SH-SY5Y (cell line): ENCODE measurements around the gene GLDC.

ENCODE experiments used
- GATA2 ChIP-seq: IDR thresholded peaks from 2 replicates; pipeline ENCODE4 v1.6.1; 2011; ENCODE audit warnings: mild to moderate bottlenecking, low read depth, low read length
- GATA3 ChIP-seq: IDR thresholded peaks from 2 replicates; pipeline ENCODE4 v1.6.1; 2011; ENCODE audit warnings: low read depth, mild to moderate bottlenecking, low read length, moderate library complexity

DNA sequence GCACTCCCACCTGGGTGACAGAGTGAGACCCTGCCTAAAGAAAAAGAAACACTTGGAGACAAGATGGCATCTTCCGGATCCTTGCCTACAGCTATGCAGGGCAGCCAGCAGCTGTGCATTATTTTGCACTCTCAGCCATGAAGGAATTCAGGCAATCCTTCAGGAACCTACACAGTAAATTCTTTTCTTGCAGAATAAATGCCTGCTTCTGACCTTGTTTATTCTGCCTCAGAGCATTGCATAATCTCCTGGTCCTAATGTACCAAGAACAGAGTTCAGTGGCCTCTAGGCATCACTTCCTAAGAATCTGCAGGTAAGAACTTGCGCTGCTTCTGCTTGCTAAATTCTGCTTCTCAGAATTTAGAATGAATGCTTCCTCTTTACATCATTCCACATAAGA lies 16.8 kb downstream of the GLDC start:
- TF ChIP-seq GATA2 = no peak
- TF ChIP-seq GATA3 = no peak
